IMR-90 (cell line): ENCODE results near the gene IRF6. TPM values are rescaled to one million over a fixed set of nuclear protein-coding genes. Genes with fewer than 3 reads are reported as not detected.

Experiments used
- ATAC-seq: fragments of 200-7000 bp; cut with Tn5 transposase; 2 replicates; pipeline ENCODE4 v1.9.1; 2020; ENCODE audit warnings: low read depth, mild to moderate bottlenecking, moderate library complexity
- BruUV-seq: library from RNA; stranded (reverse); fragments of 400-500 nt; replicated peaks from 2 replicates; lab custom pipeline; 2021; lab: Mats Ljungman, UMichigan
- CTCF ChIA-PET: fragments of 300-600 bp; formaldehyde crosslinking; extraction: SDS; loops from one replicate; lab custom pipeline; 2021; ENCODE audit warnings: antibody characterized with exemption; lab: Yijun Ruan, JAX
- POLR2A ChIA-PET: fragments of 300-600 bp; sonication (Branson Sonifier 250); formaldehyde crosslinking; loops from one replicate; lab custom pipeline; 2022; ENCODE audit warnings: antibody characterized with exemption; ENCODE audit not compliant: unreplicated experiment; lab: Charles Lee
- DNase-seq: peaks from one replicate; pipeline ENCODE4 v3.0.0; 2013
- H2AFZ ChIP-seq: replicated peaks from 2 replicates; pipeline ENCODE3; 2013; ENCODE audit warnings: low read length, mild to moderate bottlenecking; ENCODE audit not compliant: poor library complexity
- H2AK5ac ChIP-seq: 2 replicates; pipeline ENCODE4 v1.6.1; 2013; ENCODE audit warnings: low read depth, low read length, inconsistent platforms
- H2AK9ac ChIP-seq: replicated peaks from 2 replicates; pipeline ENCODE3; 2013; ENCODE audit warnings: mild to moderate bottlenecking, low read depth, low read length, moderate library complexity; ENCODE audit not compliant: poor library complexity
- H2BK120ac ChIP-seq: 2 replicates; pipeline ENCODE4 v1.6.1; 2013; ENCODE audit warnings: low read depth, low read length, inconsistent platforms
- H2BK15ac ChIP-seq: 3 replicates; pipeline ENCODE4 v1.6.1; 2013; ENCODE audit warnings: low read depth, low read length, inconsistent platforms
- H2BK20ac ChIP-seq: 2 replicates; pipeline ENCODE4 v1.6.1; 2013; ENCODE audit warnings: low read depth, mild to moderate bottlenecking, inconsistent platforms, low read length, moderate library complexity
- H2BK5ac ChIP-seq: 2 replicates; pipeline ENCODE4 v1.6.1; 2013; ENCODE audit warnings: mild to moderate bottlenecking, low read depth, low read length, inconsistent platforms; ENCODE audit not compliant: poor library complexity, severe bottlenecking
- H3K14ac ChIP-seq: replicated peaks from 2 replicates; pipeline ENCODE4 v1.6.1; 2013; ENCODE audit warnings: low read depth, low read length, inconsistent platforms
- H3K18ac ChIP-seq: 2 replicates; pipeline ENCODE4 v1.6.1; 2013; ENCODE audit warnings: low read depth, low read length, control low read depth
- H3K23ac ChIP-seq: 2 replicates; pipeline ENCODE4 v1.6.1; 2013; ENCODE audit warnings: low read depth, low read length, inconsistent platforms
- H3K27ac ChIP-seq: 2 replicates; pipeline ENCODE4 v1.5.1; 2013; ENCODE audit warnings: mild to moderate bottlenecking, control low read depth, low read length; ENCODE audit not compliant: insufficient read depth
- H3K27me3 ChIP-seq: 2 replicates; pipeline ENCODE4 v1.6.1; 2013; ENCODE audit warnings: low read length; ENCODE audit not compliant: control insufficient read depth, insufficient read depth
- H3K36me3 ChIP-seq: 2 replicates; pipeline ENCODE4 v1.6.1; 2013; ENCODE audit warnings: low read length, mixed read lengths; ENCODE audit not compliant: control insufficient read depth, insufficient read depth
- H3K4ac ChIP-seq: 2 replicates; pipeline ENCODE4 v1.6.1; 2013; ENCODE audit warnings: low read depth, low read length, inconsistent platforms
- H3K4me1 ChIP-seq: 2 replicates; pipeline ENCODE4 v1.6.1; 2013; ENCODE audit warnings: low read length, mixed read lengths; ENCODE audit not compliant: control insufficient read depth, insufficient read depth
- H3K4me2 ChIP-seq: 2 replicates; pipeline ENCODE4 v1.6.1; 2013; ENCODE audit warnings: low read depth, mild to moderate bottlenecking, control low read depth, low read length, moderate library complexity
- H3K4me3 ChIP-seq: 2 replicates; pipeline ENCODE4 v1.5.1; 2013; ENCODE audit warnings: low read depth, mild to moderate bottlenecking, control low read depth, low read length, moderate library complexity; ENCODE audit not compliant: insufficient read depth
- H3K56ac ChIP-seq: 2 replicates; pipeline ENCODE4 v1.6.1; 2013; ENCODE audit warnings: low read length, inconsistent platforms; ENCODE audit not compliant: insufficient read depth; ENCODE audit errors: extremely low read depth
- H3K79me1 ChIP-seq, 2 experiments: 2 replicates each; pipeline ENCODE4 v1.6.1; 2013; ENCODE audit warnings: low read length in 2 of 2, inconsistent platforms in 1 of 2, low read depth in 1 of 2
- H3K9ac ChIP-seq: 2 replicates; pipeline ENCODE4 v1.6.1; 2013; ENCODE audit warnings: low read depth, low read length, control low read depth
- H3K9me1 ChIP-seq: 2 replicates; pipeline ENCODE4 v1.6.1; 2013; ENCODE audit warnings: low read length, inconsistent platforms; ENCODE audit not compliant: insufficient read depth
- H3K9me3 ChIP-seq: 2 replicates; pipeline ENCODE4 v1.6.1; 2013; ENCODE audit warnings: low read length; ENCODE audit not compliant: control insufficient read depth, insufficient read depth
- H4K20me1 ChIP-seq: 2 replicates; pipeline ENCODE4 v1.6.1; 2013; ENCODE audit warnings: low read length, inconsistent platforms; ENCODE audit not compliant: insufficient read depth
- H4K5ac ChIP-seq: 2 replicates; pipeline ENCODE4 v1.6.1; 2013; ENCODE audit warnings: mild to moderate bottlenecking, low read depth, low read length, control low read depth
- H4K8ac ChIP-seq, 2 experiments: 2 replicates each; pipeline ENCODE4 v1.6.1; 2013; ENCODE audit warnings: low read depth in 2 of 2, low read length in 2 of 2, control low read depth in 1 of 2, inconsistent platforms in 1 of 2
- H4K91ac ChIP-seq: 2 replicates; pipeline ENCODE4 v1.6.1; 2013; ENCODE audit warnings: low read depth, low read length, inconsistent platforms; ENCODE audit not compliant: insufficient read depth
- BHLHE40 ChIP-seq: fragments of 150-350 bp; IDR thresholded peaks from 2 replicates; pipeline ENCODE4 v1.6.1; 2016; ENCODE audit warnings: mild to moderate bottlenecking, low read depth, low read length
- CEBPB ChIP-seq: IDR thresholded peaks from 2 replicates; pipeline ENCODE4 v1.6.1; 2012; ENCODE audit warnings: low read depth, low read length, improper control_type of control experiment
- CHD1 ChIP-seq: IDR thresholded peaks from 2 replicates; pipeline ENCODE4 v1.6.1; 2012; ENCODE audit warnings: low read depth, low read length, improper control_type of control experiment
- FOS ChIP-seq: fragments of 150-350 bp; IDR thresholded peaks from 2 replicates; pipeline ENCODE4 v1.6.1; 2016; ENCODE audit warnings: low read depth, low read length
- MAFK ChIP-seq: IDR thresholded peaks from 2 replicates; pipeline ENCODE4 v1.6.1; 2012; ENCODE audit warnings: low read depth, low read length, improper control_type of control experiment
- MAZ ChIP-seq: IDR thresholded peaks from 2 replicates; pipeline ENCODE4 v1.6.1; 2012; ENCODE audit warnings: low read depth, mild to moderate bottlenecking, low read length, improper control_type of control experiment, moderate library complexity, borderline replicate concordance
- MXI1 ChIP-seq: IDR thresholded peaks from 2 replicates; pipeline ENCODE4 v1.6.1; 2012; ENCODE audit warnings: low read depth, mild to moderate bottlenecking, low read length, moderate library complexity, borderline replicate concordance
- NFE2L2 ChIP-seq: fragments of 150-350 bp; IDR thresholded peaks from 2 replicates; pipeline ENCODE4 v1.6.1; 2016; ENCODE audit warnings: low read depth, mild to moderate bottlenecking, low read length
- POLR2A ChIP-seq: IDR thresholded peaks from 2 replicates; pipeline ENCODE4 v1.6.1; 2012; ENCODE audit warnings: mild to moderate bottlenecking, low read depth, low read length
- RAD21 ChIP-seq: IDR thresholded peaks from 2 replicates; pipeline ENCODE4 v1.6.1; 2012; ENCODE audit warnings: low read length, improper control_type of control experiment
- RCOR1 ChIP-seq: IDR thresholded peaks from 2 replicates; pipeline ENCODE4 v1.6.1; 2012; ENCODE audit warnings: mild to moderate bottlenecking, low read length, improper control_type of control experiment; ENCODE audit not compliant: insufficient replicate concordance
- RFX5 ChIP-seq: IDR thresholded peaks from 2 replicates; pipeline ENCODE4 v1.8.0; 2012; ENCODE audit warnings: low read depth, mild to moderate bottlenecking, low read length, moderate library complexity
- SMC3 ChIP-seq: fragments of 150-350 bp; IDR thresholded peaks from 2 replicates; pipeline ENCODE4 v1.6.1; 2016; ENCODE audit warnings: low read depth, mild to moderate bottlenecking, antibody characterized with exemption, low read length, moderate library complexity
- WGBS, 2 experiments: methylation state at CpG; one replicate each; pipeline versions ENCODE4 v1.1.5 to v1.1.7; 2013; ENCODE audit warnings: missing lambda C conversion rate in 2 of 2; ENCODE audit not compliant: insufficient read length in 1 of 2; ENCODE audit errors: extremely low coverage in 2 of 2; 5-methylcytosine and 5-hydroxymethylcytosine counted together
- dilution Hi-C: fragments of 300-500 bp; cut with HindIII; formaldehyde crosslinking; loops from one replicate; pipeline ENCODE4 v1.14.3; 2018; ENCODE audit warnings: low sequenced_read_pairs; ENCODE audit not compliant: unreplicated experiment
- in situ Hi-C: fragments of 300-500 bp; cut with MboI; formaldehyde crosslinking; loops from 3 replicates; pipeline ENCODE4 v1.14.3; 2019; ENCODE audit warnings: low sequenced_read_pairs, inconsistent platforms, mixed read lengths
- intact Hi-C: fragments of 100-400 bp; cut with micrococcal nuclease; formaldehyde crosslinking; loops from 2 replicates; pipeline ENCODE4 v1.10.0; 2022
- polyA plus RNA-seq, 3 experiments: library from polyadenylated mRNA; depleted of rRNA; stranded (reverse); fragments of >200 nt; gene quantifications; 2 replicates each; pipeline ENCODE4 v1.2.3, GENCODE V29; 2012; ENCODE audit warnings: low replicate concordance in 1 of 3
- total RNA-seq: library from RNA; depleted of rRNA; stranded (reverse); fragments of >200 nt; gene quantifications from 2 replicates; pipeline ENCODE4 v1.2.3, GENCODE V29; 2012
- TF ChIP-seq, protein P1 (sequence below): conservative IDR thresholded peaks from 2 replicates; pipeline ENCODE4 v1.5.1; 2012; ENCODE audit warnings: mild to moderate bottlenecking, low read depth, low read length, improper control_type of control experiment
- TF ChIP-seq, protein P2 (sequence below): fragments of 150-350 bp; IDR thresholded peaks from 2 replicates; pipeline ENCODE4 v1.6.1; 2017; ENCODE audit warnings: mild to moderate bottlenecking, antibody characterized with exemption, low read length, low read depth
- TF ChIP-seq, protein P3 (sequence below): fragments of 150-350 bp; IDR thresholded peaks from 2 replicates; pipeline ENCODE4 v1.6.1; 2016; ENCODE audit warnings: low read depth, mild to moderate bottlenecking, low read length, moderate library complexity, borderline replicate concordance

The IRF6 gene
- total and polyA plus RNA-seq, 2 of the 4 experiments (the other 2 are of a cell fraction) = 1.2 to 2.9 TPM

DNA sequence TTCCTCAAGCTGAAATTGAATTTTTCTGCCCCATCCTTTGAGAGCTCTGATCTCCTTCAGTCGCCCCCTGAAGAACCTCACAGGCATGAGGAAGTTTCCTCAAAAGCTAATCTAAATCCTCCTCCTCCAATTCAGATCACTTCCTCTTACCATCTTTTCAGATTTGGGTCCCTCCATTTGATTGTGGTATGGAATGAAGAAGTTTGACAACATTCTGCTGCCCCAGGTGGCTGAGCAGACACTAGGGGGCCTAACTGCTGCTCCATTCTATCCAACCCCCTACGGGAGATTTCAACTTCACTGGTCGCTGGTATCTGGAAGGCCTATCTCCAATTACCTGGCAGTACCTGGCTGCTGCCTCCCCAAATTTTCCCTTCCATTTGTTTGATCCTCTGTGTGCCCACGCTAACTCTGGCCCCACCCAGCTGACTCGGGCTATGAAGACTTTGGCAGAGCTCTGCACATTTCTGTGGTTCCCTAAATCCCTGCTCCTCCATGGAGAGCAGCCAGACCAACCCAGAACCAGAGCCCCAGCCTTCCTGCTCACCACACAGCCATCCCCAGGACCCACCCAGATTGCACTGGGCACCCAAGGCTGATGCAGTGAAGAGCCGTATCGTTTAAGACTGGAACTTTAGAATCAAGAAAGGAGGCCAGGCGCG is 7.8 kb downstream of the IRF6 start:
- Histone ChIP-seq H3K27me3 (peaks cover 4% of the 10 kb centered on the region; the same call in 1 of the 2 replicates), H3K56ac (no peak overlapping the region), H4K5ac (no peak overlapping the region), H3K9me3 (no peaks in the 10 kb centered on the region), H2BK20ac (no peak overlapping the region), H2BK5ac (no peak overlapping the region), H2AFZ (no peak overlapping the region), H3K36me3 (no peaks in the 10 kb centered on the region), H3K14ac (no peak overlapping the region), H2AK9ac (no peak overlapping the region), H2AK5ac (no peak overlapping the region), H3K79me1 (no peaks in the 10 kb centered on the region), H3K23ac (no peak overlapping the region; the same call in 1 of the 2 replicates), H3K9ac (no peak overlapping the region), H2BK120ac (no peak overlapping the region), H3K9me1 (no peaks in the 10 kb centered on the region), H3K27ac (no peak overlapping the region), H4K91ac (no peak overlapping the region), H3K4me1 (no peaks in the 10 kb centered on the region), H2BK15ac (no peak overlapping the region), H4K8ac (no peak overlapping the region), H4K20me1 (no peaks in the 10 kb centered on the region), H3K4ac (no peak overlapping the region), H3K18ac (no peak overlapping the region), H3K4me2 (no peak overlapping the region), H3K4me3 (no peak overlapping the region)
- DNase-seq (no peak), ATAC-seq (no peak)
- in situ Hi-C loops (no loop called here), intact Hi-C loops (no loop called here), dilution Hi-C loops (no loop called here)
- CTCF ChIA-PET = no interaction called here
- POLR2A ChIA-PET = no interaction called here
- no TSS peak for BruUV-seq
- 56% methylated on average over 3 of the region's 9 CpGs; no CpG with 5 or more reads in 1 of the 2 experiments for WGBS, 2 experiments
- no peak for TF ChIP-seq MXI1
- TF ChIP-seq MAFK = no peak
- TF ChIP-seq SMC3 = no peak
- TF ChIP-seq CEBPB = no peak
- TF ChIP-seq BHLHE40 = no peak
- TF ChIP-seq POLR2A = no peak
- TF ChIP-seq RFX5 = no peak
- no peak for TF ChIP-seq FOS
- TF ChIP-seq, protein P1, sequence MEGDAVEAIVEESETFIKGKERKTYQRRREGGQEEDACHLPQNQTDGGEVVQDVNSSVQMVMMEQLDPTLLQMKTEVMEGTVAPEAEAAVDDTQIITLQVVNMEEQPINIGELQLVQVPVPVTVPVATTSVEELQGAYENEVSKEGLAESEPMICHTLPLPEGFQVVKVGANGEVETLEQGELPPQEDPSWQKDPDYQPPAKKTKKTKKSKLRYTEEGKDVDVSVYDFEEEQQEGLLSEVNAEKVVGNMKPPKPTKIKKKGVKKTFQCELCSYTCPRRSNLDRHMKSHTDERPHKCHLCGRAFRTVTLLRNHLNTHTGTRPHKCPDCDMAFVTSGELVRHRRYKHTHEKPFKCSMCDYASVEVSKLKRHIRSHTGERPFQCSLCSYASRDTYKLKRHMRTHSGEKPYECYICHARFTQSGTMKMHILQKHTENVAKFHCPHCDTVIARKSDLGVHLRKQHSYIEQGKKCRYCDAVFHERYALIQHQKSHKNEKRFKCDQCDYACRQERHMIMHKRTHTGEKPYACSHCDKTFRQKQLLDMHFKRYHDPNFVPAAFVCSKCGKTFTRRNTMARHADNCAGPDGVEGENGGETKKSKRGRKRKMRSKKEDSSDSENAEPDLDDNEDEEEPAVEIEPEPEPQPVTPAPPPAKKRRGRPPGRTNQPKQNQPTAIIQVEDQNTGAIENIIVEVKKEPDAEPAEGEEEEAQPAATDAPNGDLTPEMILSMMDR = no peak
- TF ChIP-seq NFE2L2 = no peak
- no peak for TF ChIP-seq RCOR1
- TF ChIP-seq, protein P2, sequence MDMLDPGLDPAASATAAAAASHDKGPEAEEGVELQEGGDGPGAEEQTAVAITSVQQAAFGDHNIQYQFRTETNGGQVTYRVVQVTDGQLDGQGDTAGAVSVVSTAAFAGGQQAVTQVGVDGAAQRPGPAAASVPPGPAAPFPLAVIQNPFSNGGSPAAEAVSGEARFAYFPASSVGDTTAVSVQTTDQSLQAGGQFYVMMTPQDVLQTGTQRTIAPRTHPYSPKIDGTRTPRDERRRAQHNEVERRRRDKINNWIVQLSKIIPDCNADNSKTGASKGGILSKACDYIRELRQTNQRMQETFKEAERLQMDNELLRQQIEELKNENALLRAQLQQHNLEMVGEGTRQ = no peak
- no peak for TF ChIP-seq RAD21
- TF ChIP-seq CHD1 = no peak
- TF ChIP-seq MAZ = no peak
- TF ChIP-seq, protein P3, sequence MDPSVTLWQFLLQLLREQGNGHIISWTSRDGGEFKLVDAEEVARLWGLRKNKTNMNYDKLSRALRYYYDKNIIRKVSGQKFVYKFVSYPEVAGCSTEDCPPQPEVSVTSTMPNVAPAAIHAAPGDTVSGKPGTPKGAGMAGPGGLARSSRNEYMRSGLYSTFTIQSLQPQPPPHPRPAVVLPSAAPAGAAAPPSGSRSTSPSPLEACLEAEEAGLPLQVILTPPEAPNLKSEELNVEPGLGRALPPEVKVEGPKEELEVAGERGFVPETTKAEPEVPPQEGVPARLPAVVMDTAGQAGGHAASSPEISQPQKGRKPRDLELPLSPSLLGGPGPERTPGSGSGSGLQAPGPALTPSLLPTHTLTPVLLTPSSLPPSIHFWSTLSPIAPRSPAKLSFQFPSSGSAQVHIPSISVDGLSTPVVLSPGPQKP = no peak
